Fibroblast of peridontal ligament (primary cell): ENCODE measurements around the gene FOXN3.
"Not testable (repeated sequence)": the region's sequence is repeated elsewhere in the genome, so short reads cannot be mapped to it uniquely, and the experiment has no call there.

Experiments
- DNase-seq: peaks from one replicate; pipeline ENCODE4 v3.0.0-alpha.2; 2010; ENCODE audit errors: extremely low read depth

FOXN3 gene

DNA sequence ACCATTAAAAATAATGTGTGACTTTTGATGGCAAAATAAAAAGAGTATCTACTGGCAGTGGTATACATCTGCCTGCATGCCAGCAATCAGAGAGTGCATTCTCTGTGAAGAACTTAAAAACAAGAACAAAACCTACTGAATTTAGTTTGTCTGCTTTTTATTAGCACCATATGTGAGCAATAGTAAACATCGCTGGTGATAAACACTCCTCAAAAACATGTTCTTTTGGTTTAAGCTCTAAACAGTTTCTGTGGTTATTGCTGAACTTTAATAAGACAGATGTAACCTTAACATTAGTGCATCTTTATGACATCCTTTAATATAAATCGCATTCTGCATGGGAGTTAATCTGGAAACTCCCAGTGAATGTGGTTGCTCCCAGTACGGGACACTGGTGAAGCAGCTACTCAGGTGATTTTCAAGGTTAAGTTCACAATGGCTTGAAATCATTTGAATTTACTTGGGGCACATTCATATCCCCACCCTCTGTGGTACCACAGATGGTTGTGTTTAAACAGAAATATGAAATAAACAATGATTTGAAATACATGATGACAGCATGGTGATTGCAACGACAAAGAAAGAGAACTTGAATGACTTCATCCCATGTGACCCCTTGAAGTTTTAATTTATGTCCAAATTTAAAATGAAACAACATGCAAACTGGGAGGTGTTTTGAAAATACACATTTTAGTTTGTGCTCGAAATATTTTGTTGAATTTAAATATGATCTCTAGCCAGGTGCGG lies 285.9 kb downstream of the FOXN3 start:
- DNase-seq = peak; percentile 75

DNA sequence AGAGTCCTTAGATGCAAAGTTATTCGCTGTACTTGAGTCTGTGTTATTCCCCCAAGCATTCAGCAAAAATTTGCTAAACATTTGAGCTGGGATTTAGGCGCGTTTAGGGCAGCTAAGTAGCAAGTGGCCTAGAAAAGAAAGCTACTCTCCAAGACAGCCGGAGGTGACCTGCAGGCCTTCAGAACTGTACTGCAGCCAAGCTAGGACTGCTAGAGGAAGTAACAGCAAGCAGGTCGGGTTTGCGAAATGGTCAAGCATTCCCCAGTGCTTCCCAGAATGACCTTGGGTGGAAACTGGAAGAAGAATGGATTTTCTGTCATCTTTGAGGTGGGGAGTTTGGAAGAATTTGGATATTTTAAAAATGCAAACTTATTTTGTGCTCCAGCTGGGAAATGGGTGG lies 287.5 kb downstream of the FOXN3 start:
- DNase-seq = no peak

DNA sequence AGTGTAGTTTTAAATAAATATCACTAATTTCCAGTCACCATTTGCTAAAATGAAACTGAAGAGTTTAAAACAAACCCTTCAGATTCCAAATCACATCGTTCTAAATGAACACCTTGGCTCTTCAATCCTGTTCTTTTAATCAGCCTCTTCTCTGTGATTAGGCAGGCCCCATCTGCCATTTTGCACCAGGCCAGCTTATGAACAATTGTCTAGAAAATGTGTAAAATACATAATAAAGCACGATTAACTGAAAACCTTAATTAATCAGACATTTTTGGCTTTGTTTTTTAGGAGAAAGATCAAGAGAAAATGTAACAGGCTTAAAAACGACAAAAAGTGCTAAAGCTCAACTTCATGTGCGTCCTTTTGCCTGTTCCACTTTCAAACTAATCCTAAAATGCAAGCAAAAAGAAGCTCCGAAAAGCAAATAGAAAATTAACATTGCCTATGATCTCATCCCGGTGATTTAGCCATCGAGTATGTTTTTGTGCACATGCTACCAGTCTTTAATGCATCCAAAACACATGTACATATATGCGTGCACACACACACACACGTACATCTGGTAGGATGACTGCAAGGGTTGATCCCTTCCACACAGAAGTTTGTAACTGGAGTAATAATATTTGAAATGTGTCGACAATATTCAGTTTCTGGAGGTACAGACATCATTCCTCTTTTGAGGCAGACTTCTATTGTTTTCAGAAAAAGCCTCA lies 288.6 kb downstream of the FOXN3 start:
- DNase-seq = no peak

DNA sequence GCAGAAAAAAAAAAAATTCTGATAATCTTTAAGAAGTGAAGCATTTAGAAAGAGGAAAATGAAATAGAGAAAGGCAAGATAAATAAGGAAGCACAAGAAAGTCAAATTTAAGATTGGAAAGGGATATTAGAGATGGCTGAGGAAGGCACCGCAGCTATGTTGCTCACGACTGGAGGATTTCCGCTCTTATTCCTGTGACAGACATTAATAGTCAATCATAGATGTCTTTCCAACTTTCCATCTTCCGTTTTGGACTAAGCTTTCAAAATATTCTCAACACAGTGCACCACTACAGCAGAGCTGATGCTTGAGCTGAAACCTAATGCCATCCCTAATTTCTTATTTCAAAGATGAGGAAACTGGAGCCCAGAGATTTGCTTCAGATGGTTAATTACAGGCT lies 290.6 kb downstream of the FOXN3 start:
- DNase-seq = no peak

DNA sequence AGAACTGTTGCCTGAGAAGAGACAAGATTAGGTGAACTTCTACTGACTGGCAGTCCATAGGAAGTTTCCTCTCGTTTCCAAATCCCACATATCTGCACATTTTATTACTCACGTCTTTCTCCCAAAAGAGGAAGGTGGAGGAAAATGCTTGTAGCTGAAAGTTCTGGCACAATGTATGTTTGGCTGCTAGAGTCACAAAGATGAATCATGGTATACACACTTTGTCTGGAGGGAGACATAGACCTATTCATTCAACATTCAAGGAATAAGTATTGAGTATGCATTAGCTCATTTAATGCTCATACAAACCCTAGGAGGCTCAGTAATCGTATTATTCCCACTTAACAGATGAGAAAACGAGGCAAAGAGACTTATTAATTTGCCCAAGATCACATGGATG lies 291.8 kb downstream of the FOXN3 start:
- no peak for DNase-seq

DNA sequence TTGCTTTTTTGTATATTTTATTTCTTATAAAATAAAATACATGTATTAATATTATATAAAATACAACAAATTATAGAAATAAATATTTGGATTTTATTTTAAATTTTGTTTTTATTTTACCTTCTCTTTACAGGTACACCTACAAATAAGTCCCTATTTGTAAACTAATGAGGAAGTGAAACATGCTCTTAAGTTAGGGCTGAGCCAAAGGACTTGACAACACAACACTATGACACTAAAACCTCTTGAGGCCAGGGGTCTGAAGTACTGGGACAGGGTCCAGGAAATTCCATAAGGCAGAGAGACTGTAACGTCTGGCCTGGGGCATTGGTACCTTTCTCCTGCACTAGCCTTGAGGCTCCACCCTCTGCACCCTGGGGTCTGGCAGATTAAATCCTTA lies 293.2 kb downstream of the FOXN3 start:
- DNase-seq = no peak

DNA sequence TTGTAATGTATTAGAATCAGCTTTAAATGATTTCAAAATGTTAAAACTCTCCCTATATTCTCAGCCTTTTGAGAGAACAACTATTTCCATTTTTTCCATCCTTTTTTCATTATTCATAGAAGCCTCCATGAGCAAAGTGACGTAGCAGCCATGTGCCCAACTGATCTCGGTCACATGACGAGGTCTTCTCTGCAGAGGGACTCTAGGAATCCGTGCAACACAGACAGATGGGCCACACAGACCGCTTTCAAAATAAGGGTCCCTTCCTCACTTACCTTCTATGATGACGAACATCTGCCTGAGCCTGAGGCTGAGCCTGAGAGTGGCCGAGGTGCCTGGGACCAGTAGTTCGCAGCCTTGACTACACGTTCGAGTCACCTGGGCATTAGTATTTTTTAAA lies 293.8 kb downstream of the FOXN3 start:
- no peak for DNase-seq

DNA sequence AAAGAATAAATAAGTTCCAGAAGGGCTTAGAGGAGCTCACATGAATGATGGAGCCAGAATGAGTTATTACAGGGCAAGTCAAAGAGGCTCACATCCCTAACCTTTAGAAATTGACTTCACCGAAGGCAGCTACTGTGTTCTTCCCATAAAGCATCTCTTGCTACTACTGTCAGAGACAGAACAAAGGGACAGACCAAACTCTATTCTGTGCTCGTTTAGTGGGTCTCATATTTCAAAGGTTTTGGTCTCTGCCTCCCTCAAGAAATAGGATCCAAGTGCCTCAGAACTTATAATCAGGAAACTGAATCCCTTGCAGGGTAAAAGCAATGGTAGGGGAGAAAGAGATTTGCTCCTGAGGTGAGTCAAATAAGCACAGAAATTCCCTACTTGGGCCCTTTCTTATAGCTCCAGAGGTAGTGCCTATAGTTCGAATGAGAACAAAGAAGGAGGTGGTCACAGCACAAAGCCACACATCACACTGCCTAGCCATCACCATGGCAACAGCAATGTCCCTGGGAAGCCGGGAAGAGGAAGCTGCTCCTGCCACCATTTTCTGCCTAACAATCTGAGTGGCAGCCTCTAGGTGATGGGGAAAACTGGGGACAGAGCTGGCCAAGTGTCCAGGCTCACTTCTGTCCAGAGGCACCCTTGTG lies 294.9 kb downstream of the FOXN3 start:
- no peak for DNase-seq

DNA sequence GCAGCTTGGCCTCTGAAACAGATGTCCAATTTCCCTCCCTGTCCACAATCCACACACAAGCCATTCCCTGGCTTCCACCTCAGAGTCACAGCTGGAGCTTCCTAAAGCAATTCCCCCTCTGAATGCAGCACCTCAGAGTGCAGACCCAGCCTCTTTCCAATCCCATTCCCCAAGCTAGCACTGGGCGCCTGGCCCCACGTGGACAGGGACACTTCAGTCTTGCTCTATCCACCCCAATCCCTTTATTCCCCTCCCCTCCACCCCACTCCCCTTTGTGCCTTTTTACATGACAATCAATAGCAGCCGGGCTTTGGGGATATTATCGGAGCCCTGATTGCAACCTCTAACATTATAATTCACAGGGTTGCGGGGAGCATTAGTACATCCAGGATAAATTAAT lies 300.0 kb downstream of the FOXN3 start:
- no peak for DNase-seq

DNA sequence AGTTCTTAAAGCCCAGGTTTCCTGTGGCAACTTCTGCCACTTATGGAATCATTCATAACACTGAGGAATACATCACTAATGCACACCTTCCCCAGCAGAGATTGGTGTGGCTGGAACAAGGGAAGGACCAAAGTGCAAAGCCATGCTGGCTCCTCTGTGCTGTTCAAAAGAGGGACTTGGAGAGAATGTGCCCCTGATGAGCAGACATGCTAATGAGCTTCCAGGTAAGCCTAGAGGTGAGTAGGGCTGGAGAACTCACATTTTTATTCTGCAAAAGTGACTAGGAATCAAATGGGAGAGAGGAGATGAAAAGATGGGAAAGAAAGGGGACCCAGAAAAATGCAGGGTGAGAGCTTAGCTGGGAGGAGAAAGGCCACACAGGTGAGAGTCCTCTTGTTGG lies 302.9 kb downstream of the FOXN3 start:
- DNase-seq = no peak

DNA sequence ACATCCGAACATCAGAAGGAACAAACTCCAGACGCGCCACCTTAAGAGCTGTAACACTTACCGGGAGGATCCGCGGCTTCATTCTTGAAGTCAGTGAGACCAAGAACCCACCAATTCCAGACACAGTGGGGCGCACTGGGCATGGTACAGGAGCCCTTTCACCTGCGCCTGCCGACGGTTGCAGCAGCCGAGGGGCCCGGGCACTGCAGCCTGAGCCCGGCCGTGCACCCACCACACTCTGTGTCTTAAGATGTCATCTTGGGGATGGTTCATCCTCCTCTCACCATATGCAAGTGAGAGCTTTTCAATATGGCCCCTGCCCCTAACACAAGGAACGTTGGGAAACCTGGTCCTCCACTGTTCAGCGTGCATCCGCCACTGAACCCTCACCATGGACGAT lies 304.3 kb downstream of the FOXN3 start:
- no peak for DNase-seq

DNA sequence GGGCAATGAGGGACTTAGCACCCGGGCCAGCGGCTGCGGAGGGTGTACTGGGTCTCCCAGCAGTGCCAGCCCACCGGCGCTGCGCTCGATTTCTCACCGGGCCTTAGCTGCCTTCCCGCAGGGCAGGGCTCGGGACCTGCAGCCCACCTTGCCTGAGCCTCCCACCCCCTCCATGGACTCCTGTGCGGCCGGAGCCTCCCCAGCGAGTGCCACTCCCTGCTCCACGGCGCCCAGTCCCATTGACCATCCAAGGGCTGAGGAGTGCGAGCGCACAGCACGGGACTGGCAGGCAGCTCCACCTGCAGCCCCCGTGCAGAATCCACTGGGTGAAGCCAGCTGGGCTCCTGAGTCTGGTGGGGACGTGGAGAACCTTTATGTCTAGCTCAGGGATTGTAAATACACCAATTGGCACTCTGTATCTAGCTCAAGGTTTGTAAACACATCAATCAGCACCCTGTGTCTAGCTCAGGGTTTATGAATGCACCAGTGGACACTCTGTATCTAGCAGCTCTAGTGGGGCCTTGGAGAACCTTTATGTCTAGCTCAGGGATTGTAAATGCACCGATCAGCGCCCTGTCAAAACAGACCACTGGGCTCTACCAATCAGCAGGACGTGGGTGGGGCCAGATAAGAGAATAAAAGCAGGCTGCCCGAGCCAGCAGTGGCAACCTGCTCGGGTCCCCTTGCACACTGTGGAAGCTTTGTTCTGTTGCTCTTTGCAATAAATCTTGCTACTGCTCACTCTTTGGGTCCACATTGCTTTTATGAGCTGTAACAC lies 305.1 kb downstream of the FOXN3 start:
- not testable (repeated sequence) for DNase-seq

DNA sequence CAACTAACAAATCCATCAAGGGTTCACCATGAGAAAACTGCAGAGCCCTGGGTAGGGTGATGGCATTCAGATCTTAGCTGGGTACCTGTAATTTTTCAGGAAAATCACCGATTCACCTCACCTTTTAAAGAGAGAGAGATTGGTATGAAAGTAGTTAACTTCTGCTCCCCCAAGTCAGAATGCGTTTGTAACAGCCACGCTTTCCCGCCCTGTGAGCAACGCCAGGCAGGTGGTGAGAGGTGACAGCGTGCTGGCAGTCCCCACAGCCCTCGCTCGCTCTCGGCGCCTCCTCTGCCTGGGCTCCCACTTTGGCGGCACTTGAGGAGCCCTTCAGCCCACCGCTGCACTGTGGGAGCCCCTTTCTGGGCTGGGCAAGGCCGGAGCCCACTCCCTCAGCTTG lies 305.8 kb downstream of the FOXN3 start:
- DNase-seq = not testable (repeated sequence)

DNA sequence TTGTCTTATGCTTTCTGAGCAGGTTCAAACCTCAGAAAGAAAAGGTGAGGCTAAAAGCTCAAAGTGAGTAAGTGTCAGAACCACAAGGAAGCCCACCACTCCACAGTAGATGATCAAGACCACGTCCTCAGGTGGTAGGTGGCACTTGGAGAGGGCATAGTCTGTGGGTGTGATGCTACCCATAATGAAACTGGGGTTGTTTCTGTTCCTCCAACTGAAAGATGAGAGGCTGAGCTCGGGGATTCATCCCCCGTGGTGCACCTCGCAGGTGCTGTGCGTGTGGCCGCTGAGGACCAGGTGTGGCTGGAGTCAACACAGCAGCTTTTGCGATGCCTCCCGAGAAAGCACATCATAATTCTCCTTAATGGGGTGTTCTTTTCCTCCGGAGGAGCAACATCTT lies 306.9 kb downstream of the FOXN3 start:
- DNase-seq = no peak

DNA sequence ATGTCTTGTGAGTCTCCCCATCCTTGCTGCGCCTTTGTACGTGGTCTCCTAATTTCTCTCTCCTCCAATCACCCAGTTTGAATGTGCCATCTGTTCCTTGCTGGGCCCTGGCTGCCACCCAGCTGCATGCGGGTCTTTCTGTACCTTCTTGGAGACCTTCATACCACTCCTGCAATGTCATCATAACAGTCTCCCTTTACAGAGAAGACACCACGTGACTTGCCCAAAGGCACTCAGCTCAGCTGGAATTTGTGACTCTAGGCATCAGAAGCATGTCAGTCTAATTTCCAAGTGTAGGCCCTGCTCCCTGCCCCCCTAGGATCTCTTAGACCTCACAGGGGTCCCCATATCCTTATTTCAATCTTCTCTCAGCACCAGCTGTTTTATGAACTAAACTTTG lies 308.4 kb downstream of the FOXN3 start:
- DNase-seq = no peak

DNA sequence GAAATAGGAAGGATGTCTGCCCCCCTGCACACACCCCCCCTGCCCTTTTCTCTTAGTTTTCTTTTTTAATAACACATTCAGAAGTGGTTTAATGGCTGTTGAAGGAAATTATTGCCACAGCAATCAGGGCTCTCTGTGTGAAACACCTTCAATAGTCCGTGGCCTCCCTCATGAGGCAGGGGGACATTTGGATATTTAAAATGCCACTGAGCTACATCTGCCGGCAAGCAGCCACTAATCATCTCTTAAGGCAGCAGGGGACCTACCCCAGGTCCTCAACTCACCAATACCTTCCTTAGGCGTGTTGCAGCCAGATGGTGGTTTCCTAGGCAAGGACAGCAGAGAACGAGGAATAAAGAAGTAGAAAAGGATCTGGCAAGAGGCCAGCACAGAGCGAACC lies 309.4 kb downstream of the FOXN3 start:
- DNase-seq = no peak
